ENCODE data around the gene RALGAPA2. TPM values are rescaled to one million over a fixed set of nuclear protein-coding genes. Genes with fewer than 3 reads are reported as not detected.

Gene RALGAPA2
- total and polyA plus RNA-seq, 10 donors, result 1.2 to 55.2 (median 29.4) TPM

GRCh38 chr20:20457392-20458126 is 254.9 kb downstream of the RALGAPA2 start:
- TF ChIP-seq POLR2AphosphoS5 (IDR thresholded peaks at IDR 0.05) (no peak), CTCF (IDR thresholded peaks at IDR 0.05 in 8 of 11, conservative IDR thresholded peaks at IDR 0.05 in 3 of 11) (no peak), POLR2A (IDR thresholded peaks at IDR 0.05) (no peak)
- Histone ChIP-seq H3K4me1 (peaks cover 4 to 25% (median 8%) of the 10 kb centered on the region in 6 donors), H3K27ac (no peak overlapping the region), H3K9me3 (no peaks in the 10 kb centered on the region), H3K36me3 (peaks cover 0 to 35% (median 6%) of the 10 kb centered on the region in 6 donors), H3K27me3 (replicated peaks in 1 of 7) (no peaks in the 10 kb centered on the region), H3K4me3 (no peak overlapping the region)
- WGBS, 5 donors, result 91 to 97% (median 96%) methylated on average over 15 of the region's 15 CpGs
- DNase-seq, result no peak
- intact Hi-C loops (cut with DNase I; ENCODE audit: low total_unique reads), result no loop called here

GRCh38 chr20:20456741-20457140 is 255.7 kb downstream of the RALGAPA2 start:
- Histone ChIP-seq H3K36me3 (peaks cover 0 to 29% (median 6%) of the 10 kb centered on the region in 6 donors), H3K9me3 (no peaks in the 10 kb centered on the region), H3K27ac (no peak overlapping the region), H3K4me1 (peaks cover 6 to 34% (median 16%) of the 10 kb centered on the region in 6 donors), H3K4me3 (no peak overlapping the region), H3K27me3 (replicated peaks in 1 of 7) (no peaks in the 10 kb centered on the region)
- no peak for TF ChIP-seq POLR2AphosphoS5 (IDR thresholded peaks at IDR 0.05)
- TF ChIP-seq CTCF (IDR thresholded peaks at IDR 0.05 in 8 of 11, conservative IDR thresholded peaks at IDR 0.05 in 3 of 11), result no peak
- no peak for TF ChIP-seq POLR2A (IDR thresholded peaks at IDR 0.05)
- no peak for DNase-seq
- intact Hi-C loops (cut with DNase I; ENCODE audit: low total_unique reads), result no loop called here
- WGBS, 5 donors, result 65 to 86% (median 73%) methylated on average over 2 of the region's 2 CpGs

GRCh38 chr20:20455926-20456325 is 256.5 kb downstream of the RALGAPA2 start:
- Histone ChIP-seq H3K27ac (no peak overlapping the region), H3K9me3 (no peaks in the 10 kb centered on the region), H3K4me1 (peaks cover 6 to 41% (median 19%) of the 10 kb centered on the region in 6 donors), H3K36me3 (peaks cover 0 to 29% (median 6%) of the 10 kb centered on the region in 6 donors), H3K27me3 (replicated peaks in 1 of 7) (no peaks in the 10 kb centered on the region), H3K4me3 (no peak overlapping the region)
- 73 to 83% (median 76%) methylated on average over 2 of the region's 2 CpGs for WGBS, 5 donors
- DNase-seq, result no peak
- TF ChIP-seq CTCF (IDR thresholded peaks at IDR 0.05 in 8 of 11, conservative IDR thresholded peaks at IDR 0.05 in 3 of 11), result no peak
- intact Hi-C loops (cut with DNase I; ENCODE audit: low total_unique reads), result no loop called here

GRCh38 chr20:20454850-20455627 is 257.4 kb downstream of the RALGAPA2 start:
- Histone ChIP-seq H3K9me3 (no peaks in the 10 kb centered on the region), H3K4me3 (no peak overlapping the region), H3K4me1 (peaks cover 6 to 41% (median 19%) of the 10 kb centered on the region in 6 donors), H3K27ac (no peak overlapping the region), H3K36me3 (peaks cover 0 to 22% (median 6%) of the 10 kb centered on the region in 6 donors), H3K27me3 (replicated peaks in 1 of 7) (no peaks in the 10 kb centered on the region)
- DNase-seq, result no peak
- TF ChIP-seq POLR2A (IDR thresholded peaks at IDR 0.05), result no peak
- no peak for TF ChIP-seq CTCF (IDR thresholded peaks at IDR 0.05 in 8 of 11, conservative IDR thresholded peaks at IDR 0.05 in 3 of 11)
- TF ChIP-seq POLR2AphosphoS5 (IDR thresholded peaks at IDR 0.05), result no peak
- 93 to 97% (median 95%) methylated on average over 21 of the region's 21 CpGs for WGBS, 5 donors
- intact Hi-C loops (cut with DNase I; ENCODE audit: low total_unique reads), result no loop called here

Measured in spleen (tissue), 11 donors.